ENCODE data around the gene ALDOB. TPM values are rescaled to one million over a fixed set of nuclear protein-coding genes. Genes with fewer than 3 reads are reported as not detected.

Gene ALDOB
- total and polyA plus RNA-seq, 2 of the 13 experiments (the other 11 are each of a cell fraction or from before 2014, with no cell fraction given), result 0.29 to 0.97 TPM

DNA sequence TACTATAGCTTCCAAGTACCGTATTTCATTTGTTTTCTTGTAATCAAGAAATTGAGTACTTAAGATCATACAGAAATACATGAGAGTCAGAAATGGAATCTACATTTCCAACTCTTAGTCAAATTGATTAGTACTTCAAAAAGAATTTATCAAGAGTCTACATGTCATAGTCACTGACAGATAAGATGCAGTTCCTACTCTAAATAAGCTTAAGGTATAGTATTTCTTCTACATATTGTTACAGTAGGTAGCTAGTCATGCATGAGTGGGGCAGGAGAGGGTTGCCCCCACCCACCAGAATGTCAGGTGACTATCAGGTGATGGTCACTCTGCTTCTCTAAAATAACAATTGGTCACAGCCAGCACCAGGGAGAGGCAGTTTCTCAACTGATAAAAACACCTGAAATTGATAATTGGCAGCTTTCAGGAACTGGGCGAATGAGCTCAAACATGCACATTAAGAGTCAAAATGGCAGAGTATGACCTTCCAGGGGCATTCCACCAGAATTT, 53.7 kb downstream of the ALDOB start:
- no peak overlapping the region for H3K9ac ChIP-seq (ENCODE audit: insufficient read depth, low read depth, low read length)
- H4K20me1 ChIP-seq (ENCODE audit: insufficient read depth, low read length), result no peaks in the 10 kb centered on the region
- BruUV-seq (replicated peaks), result no TSS peak
- 91% methylated on average over 2 of the region's 2 CpGs for WGBS (ENCODE audit: low lambda C conversion rate)
- no peaks in the 10 kb centered on the region for H3K79me2 ChIP-seq (ENCODE audit: insufficient read depth, low read length)
- in situ Hi-C loops (cut with HindIII; ENCODE audit: extremely low pct_ligation_motif_present, low pct_unique_long_range_greater_than_20kb) (no loop called here), intact Hi-C loops (cut with micrococcal nuclease; ENCODE audit: unreplicated experiment) (no loop called here)
- TF ChIP-seq ZBTB8A (CRISPR knock-in tag; IDR thresholded peaks at IDR 0.05; ENCODE audit: borderline replicate concordance, low read depth) (no peak), NCOA2 (CRISPR knock-in tag; IDR thresholded peaks at IDR 0.05) (no peak), SALL1 (CRISPR knock-in tag; IDR thresholded peaks at IDR 0.05) (0 out of 2 replicates have a peak, but pooled peaks have one; percentile 17), MAFK (conservative IDR thresholded peaks at IDR 0.05 in 1 of 2, IDR thresholded peaks at IDR 0.05 in 1 of 2; ENCODE audit: low read length in 2 of 2) (no peak), CBX1 (IDR thresholded peaks at IDR 0.05; ENCODE audit: low read depth) (no peak)
- TF ChIP-seq, protein P1, sequence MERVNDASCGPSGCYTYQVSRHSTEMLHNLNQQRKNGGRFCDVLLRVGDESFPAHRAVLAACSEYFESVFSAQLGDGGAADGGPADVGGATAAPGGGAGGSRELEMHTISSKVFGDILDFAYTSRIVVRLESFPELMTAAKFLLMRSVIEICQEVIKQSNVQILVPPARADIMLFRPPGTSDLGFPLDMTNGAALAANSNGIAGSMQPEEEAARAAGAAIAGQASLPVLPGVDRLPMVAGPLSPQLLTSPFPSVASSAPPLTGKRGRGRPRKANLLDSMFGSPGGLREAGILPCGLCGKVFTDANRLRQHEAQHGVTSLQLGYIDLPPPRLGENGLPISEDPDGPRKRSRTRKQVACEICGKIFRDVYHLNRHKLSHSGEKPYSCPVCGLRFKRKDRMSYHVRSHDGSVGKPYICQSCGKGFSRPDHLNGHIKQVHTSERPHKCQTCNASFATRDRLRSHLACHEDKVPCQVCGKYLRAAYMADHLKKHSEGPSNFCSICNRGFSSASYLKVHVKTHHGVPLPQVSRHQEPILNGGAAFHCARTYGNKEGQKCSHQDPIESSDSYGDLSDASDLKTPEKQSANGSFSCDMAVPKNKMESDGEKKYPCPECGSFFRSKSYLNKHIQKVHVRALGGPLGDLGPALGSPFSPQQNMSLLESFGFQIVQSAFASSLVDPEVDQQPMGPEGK (CRISPR knock-in tag; IDR thresholded peaks at IDR 0.05), result peak; percentile 52; the same call in 1 of the 2 replicates
- no peak overlapping the region for H3K27ac ChIP-seq (ENCODE audit: extremely low read length, insufficient read depth, low read length)
- ChIA-PET POLR2A (interaction anchor here (0.8 to 5.2 kb wide), 6 partner anchors 15 to 66 kb away, joined by 3 to 36 read pairs (median 4); partner anchors contain the start of genes MRPL50 and ZNF189), CTCF (ENCODE audit: low intra/inter-chr PET ratio, low total read pairs) (no interaction called here)
- H3K27me3 ChIP-seq (ENCODE audit: control insufficient read depth in 1 of 2, insufficient read depth in 2 of 2, low read length in 2 of 2), result no peaks in the 10 kb centered on the region
- peak overlapping the region; percentile 5; the same call in 1 of the 2 replicates for H3K4me2 ChIP-seq (ENCODE audit: low read depth, low read length)
- H3K4me3 ChIP-seq (replicated peaks in 1 of 3; ENCODE audit: insufficient read depth in 1 of 3, low read depth in 2 of 3, low read length in 3 of 3), result no peak overlapping the region
- no peaks in the 10 kb centered on the region for H3K36me3 ChIP-seq (replicated peaks in 1 of 2; ENCODE audit: control insufficient read depth in 1 of 2, insufficient read depth in 2 of 2, low read length in 2 of 2)
- H2AFZ ChIP-seq (ENCODE audit: low read length), result no peak overlapping the region
- DNase-seq (ENCODE audit: low spot score) (no peak), FAIRE-seq (no peak), ATAC-seq (no peak)
- peaks cover 11% of the 10 kb centered on the region for H3K9me3 ChIP-seq (ENCODE audit: low read length)
- H3K4me1 ChIP-seq (ENCODE audit: insufficient read depth, low read length), result peaks cover 62% of the 10 kb centered on the region

DNA sequence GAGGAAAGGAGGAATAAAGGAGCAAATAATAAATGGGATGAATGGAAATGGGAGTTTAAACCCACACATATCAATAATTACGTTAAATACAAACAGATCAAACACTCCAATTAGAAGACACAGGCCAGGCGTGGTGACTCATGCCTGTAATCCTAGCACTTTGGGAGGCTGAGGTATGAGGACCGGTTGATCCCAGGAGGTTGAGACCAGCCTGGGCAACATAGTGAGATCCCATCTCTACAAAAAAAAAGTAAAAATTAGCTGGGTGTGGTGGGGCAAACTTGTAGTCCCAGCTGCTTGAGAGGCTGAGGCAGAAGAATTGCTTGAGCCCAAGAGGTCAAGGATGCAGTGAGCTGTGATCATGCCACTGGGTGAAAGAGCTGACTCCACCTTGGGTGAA, 54.5 kb downstream of the ALDOB start:
- DNase-seq (ENCODE audit: low spot score) (no peak), ATAC-seq (no peak), FAIRE-seq (no peak)
- 94% methylated on average over 3 of the region's 3 CpGs for WGBS (ENCODE audit: low lambda C conversion rate)
- Histone ChIP-seq H3K9me3 (ENCODE audit: low read length) (peaks cover 11% of the 10 kb centered on the region), H4K20me1 (ENCODE audit: insufficient read depth, low read length) (no peaks in the 10 kb centered on the region), H2AFZ (ENCODE audit: low read length) (no peak overlapping the region), H3K27ac (ENCODE audit: extremely low read length, insufficient read depth, low read length) (no peak overlapping the region), H3K4me1 (ENCODE audit: insufficient read depth, low read length) (peaks cover 57% of the 10 kb centered on the region), H3K4me2 (ENCODE audit: low read depth, low read length) (no peak overlapping the region), H3K27me3 (ENCODE audit: control insufficient read depth in 1 of 2, insufficient read depth in 2 of 2, low read length in 2 of 2) (no peaks in the 10 kb centered on the region), H3K9ac (ENCODE audit: insufficient read depth, low read depth, low read length) (no peak overlapping the region), H3K79me2 (ENCODE audit: insufficient read depth, low read length) (no peaks in the 10 kb centered on the region), H3K4me3 (replicated peaks in 1 of 3; ENCODE audit: insufficient read depth in 1 of 3, low read depth in 2 of 3, low read length in 3 of 3) (no peak overlapping the region), H3K36me3 (replicated peaks in 1 of 2; ENCODE audit: control insufficient read depth in 1 of 2, insufficient read depth in 2 of 2, low read length in 2 of 2) (no peaks in the 10 kb centered on the region)
- in situ Hi-C loops (cut with HindIII; ENCODE audit: extremely low pct_ligation_motif_present, low pct_unique_long_range_greater_than_20kb), result no loop called here
- intact Hi-C loops (cut with micrococcal nuclease; ENCODE audit: unreplicated experiment), result no loop called here
- POLR2A ChIA-PET, result interaction anchor here (0.8 to 5.2 kb wide), 3 partner anchors 15 to 56 kb away, joined by 3 to 36 read pairs (median 10); partner anchors contain the start of genes MRPL50 and ZNF189
- no TSS peak for BruUV-seq (replicated peaks)
- CTCF ChIA-PET (ENCODE audit: low intra/inter-chr PET ratio, low total read pairs), result no interaction called here
- no peak for TF ChIP-seq CENPT (CRISPR knock-in tag; IDR thresholded peaks at IDR 0.05; ENCODE audit: low read depth)
- peak; percentile 90 for TF ChIP-seq ZNF121 (CRISPR knock-in tag; IDR thresholded peaks at IDR 0.05)
- TF ChIP-seq ZNF713 (CRISPR knock-in tag; IDR thresholded peaks at IDR 0.05), result no peak
- TF ChIP-seq, protein P2, sequence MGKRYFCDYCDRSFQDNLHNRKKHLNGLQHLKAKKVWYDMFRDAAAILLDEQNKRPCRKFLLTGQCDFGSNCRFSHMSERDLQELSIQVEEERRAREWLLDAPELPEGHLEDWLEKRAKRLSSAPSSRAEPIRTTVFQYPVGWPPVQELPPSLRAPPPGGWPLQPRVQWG (CRISPR knock-in tag; IDR thresholded peaks at IDR 0.05; ENCODE audit: borderline replicate concordance, low read depth), result no peak
- TF ChIP-seq ZKSCAN1 (IDR thresholded peaks at IDR 0.05; ENCODE audit: low read length), result no peak
- no peak for TF ChIP-seq EED (CRISPR knock-in tag; IDR thresholded peaks at IDR 0.05)
- TF ChIP-seq ZMAT3 (CRISPR knock-in tag; conservative IDR thresholded peaks at IDR 0.05), result no peak
- TF ChIP-seq TP53 (CRISPR knock-in tag; conservative IDR thresholded peaks at IDR 0.05), result no peak
- no peak for TF ChIP-seq GATA4 (IDR thresholded peaks at IDR 0.05; ENCODE audit: borderline replicate concordance, low read depth)
